PC-3 (cell line): ENCODE data around the gene FAM221B. TPM values are rescaled to one million over a fixed set of nuclear protein-coding genes. Genes with fewer than 3 reads are reported as not detected.

Experiments
- ATAC-seq: fragments of 200-7000 bp; cut with Tn5 transposase; 2 replicates; pipeline ENCODE4 v1.9.1; 2020; ENCODE audit warnings: mild to moderate bottlenecking, moderate library complexity
- BruUV-seq: library from RNA; stranded (reverse); fragments of 400-500 nt; replicated peaks from 2 replicates; lab custom pipeline; 2021; lab: Mats Ljungman, UMichigan
- CTCF ChIA-PET: fragments of 300-600 bp; sonication (Branson Sonifier 250); formaldehyde crosslinking; loops from one replicate; lab custom pipeline; 2022; ENCODE audit warnings: antibody characterized with exemption; lab: Charles Lee
- POLR2A ChIA-PET: fragments of 300-600 bp; sonication (Branson Sonifier 250); formaldehyde crosslinking; loops from one replicate; lab custom pipeline; 2022; ENCODE audit warnings: antibody characterized with exemption; ENCODE audit not compliant: unreplicated experiment; lab: Charles Lee
- DNase-seq: peaks from one replicate; pipeline ENCODE4 v3.0.0-alpha.2; 2015
- H2AFZ ChIP-seq: fragments of 300-600 bp; sonication (generic); 2 replicates; pipeline ENCODE4 v1.6.0; 2016; ENCODE audit warnings: antibody characterized with exemption, low read length
- H3F3A ChIP-seq: fragments of 300-600 bp; sonication (generic); one replicate; pipeline ENCODE4 v1.6.0; 2017; ENCODE audit warnings: antibody characterized with exemption, low read length, control low read depth, mild to moderate bottlenecking; ENCODE audit not compliant: unreplicated experiment
- H3K27ac ChIP-seq: fragments of 300-600 bp; sonication (generic); 2 replicates; pipeline ENCODE4 v1.5.1; 2016; ENCODE audit warnings: mild to moderate bottlenecking, low read length
- H3K27me3 ChIP-seq: fragments of 300-600 bp; sonication (generic); 2 replicates; pipeline ENCODE4 v1.6.1; 2016; ENCODE audit warnings: low read length, mixed read lengths
- H3K36me3 ChIP-seq: fragments of 300-600 bp; sonication (generic); 2 replicates; pipeline ENCODE4 v1.6.1; 2016; ENCODE audit warnings: low read depth, mixed run types, low read length, mixed read lengths
- H3K4me1 ChIP-seq: fragments of 300-600 bp; sonication (generic); 2 replicates; pipeline ENCODE4 v1.5.1; 2016; ENCODE audit warnings: low read length; ENCODE audit not compliant: insufficient read depth
- H3K4me2 ChIP-seq: fragments of 300-600 bp; sonication (generic); 2 replicates; pipeline ENCODE4 v1.6.0; 2016; ENCODE audit warnings: low read length
- H3K4me3 ChIP-seq: fragments of 300-600 bp; sonication (generic); 2 replicates; pipeline ENCODE4 v1.5.1; 2016; ENCODE audit warnings: mild to moderate bottlenecking, low read length, mixed read lengths
- H3K79me2 ChIP-seq: fragments of 300-600 bp; sonication (generic); 2 replicates; pipeline ENCODE4 v1.6.1; 2017; ENCODE audit warnings: low read length, mixed read lengths
- H3K9ac ChIP-seq: fragments of 300-600 bp; sonication (generic); 2 replicates; pipeline ENCODE4 v1.6.0; 2016; ENCODE audit warnings: mild to moderate bottlenecking, low read length
- H3K9me2 ChIP-seq: fragments of 300-600 bp; sonication (generic); replicated peaks from 2 replicates; pipeline ENCODE4 v1.6.1; 2016; ENCODE audit warnings: mixed run types, low read length, mixed read lengths
- H3K9me3 ChIP-seq: fragments of 300-600 bp; sonication (generic); 2 replicates; pipeline ENCODE4 v1.6.1; 2016; ENCODE audit warnings: low read length, mixed read lengths
- H4K20me1 ChIP-seq: fragments of 300-600 bp; sonication (generic); 2 replicates; pipeline ENCODE4 v1.6.1; 2016; ENCODE audit warnings: low read length, mixed read lengths
- EZH2 ChIP-seq: fragments of 300-600 bp; sonication (generic); IDR thresholded peaks from one replicate; pipeline ENCODE4 v1.6.1; 2017; ENCODE audit warnings: antibody characterized with exemption, mild to moderate bottlenecking, low read length; ENCODE audit not compliant: unreplicated experiment
- EZH2phosphoT487 ChIP-seq: fragments of 300-600 bp; sonication (generic); IDR thresholded peaks from 2 replicates; pipeline ENCODE4 v1.6.1; 2018; ENCODE audit warnings: mild to moderate bottlenecking, antibody characterized with exemption, low read length, borderline replicate concordance
- intact Hi-C: fragments of 100-400 bp; cut with micrococcal nuclease; formaldehyde crosslinking; loops from 2 replicates; pipeline ENCODE4 v1.9.0; 2023
- total RNA-seq: library from RNA; depleted of rRNA; stranded (reverse); fragments of >200 nt; gene quantifications from 2 replicates; pipeline ENCODE4 v1.2.3, GENCODE V29; 2014
- TF ChIP-seq, protein P1 (sequence below): fragments of 300-600 bp; sonication (generic); conservative IDR thresholded peaks from 2 replicates; pipeline ENCODE4 v1.5.1; 2017; ENCODE audit warnings: antibody characterized with exemption, low read depth, mild to moderate bottlenecking, low read length

FAM221B gene
- total RNA-seq, 1 experiment from 2014 or later, result not detected

DNA sequence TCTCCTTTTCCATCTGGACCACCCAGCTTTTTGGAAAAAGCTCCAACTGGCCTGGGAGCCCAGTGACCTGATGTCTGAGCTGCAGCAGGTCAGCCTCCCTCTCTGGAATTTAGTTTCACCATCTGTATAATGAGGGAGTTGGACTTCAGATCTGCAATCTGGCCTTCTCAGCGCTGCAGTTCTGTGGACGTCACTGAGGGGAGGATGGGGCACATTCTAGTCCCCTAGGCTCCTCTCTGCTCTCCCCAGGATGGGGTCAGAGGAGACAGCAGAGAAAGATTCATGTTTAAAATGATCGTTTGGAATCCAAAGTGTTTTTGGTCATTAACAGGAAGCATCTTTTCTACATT lies 31.4 kb upstream of the FAM221B start:
- ChIA-PET POLR2A (no interaction called here), CTCF (no interaction called here)
- no peaks in the 10 kb centered on the region for H4K20me1 ChIP-seq
- BruUV-seq, result no TSS peak
- no peak overlapping the region for H3K4me2 ChIP-seq
- no peaks in the 10 kb centered on the region for H3K79me2 ChIP-seq
- H3K27me3 ChIP-seq, result no peaks in the 10 kb centered on the region
- no peaks in the 10 kb centered on the region for H3K9me3 ChIP-seq
- DNase-seq (no peak), ATAC-seq (no peak)
- no peak overlapping the region for H3K27ac ChIP-seq
- no peak overlapping the region for H3K9ac ChIP-seq
- no peaks in the 10 kb centered on the region for H3F3A ChIP-seq
- no peak overlapping the region for H2AFZ ChIP-seq
- no peaks in the 10 kb centered on the region for H3K9me2 ChIP-seq
- no peaks in the 10 kb centered on the region for H3K4me1 ChIP-seq
- TF ChIP-seq, protein P1, sequence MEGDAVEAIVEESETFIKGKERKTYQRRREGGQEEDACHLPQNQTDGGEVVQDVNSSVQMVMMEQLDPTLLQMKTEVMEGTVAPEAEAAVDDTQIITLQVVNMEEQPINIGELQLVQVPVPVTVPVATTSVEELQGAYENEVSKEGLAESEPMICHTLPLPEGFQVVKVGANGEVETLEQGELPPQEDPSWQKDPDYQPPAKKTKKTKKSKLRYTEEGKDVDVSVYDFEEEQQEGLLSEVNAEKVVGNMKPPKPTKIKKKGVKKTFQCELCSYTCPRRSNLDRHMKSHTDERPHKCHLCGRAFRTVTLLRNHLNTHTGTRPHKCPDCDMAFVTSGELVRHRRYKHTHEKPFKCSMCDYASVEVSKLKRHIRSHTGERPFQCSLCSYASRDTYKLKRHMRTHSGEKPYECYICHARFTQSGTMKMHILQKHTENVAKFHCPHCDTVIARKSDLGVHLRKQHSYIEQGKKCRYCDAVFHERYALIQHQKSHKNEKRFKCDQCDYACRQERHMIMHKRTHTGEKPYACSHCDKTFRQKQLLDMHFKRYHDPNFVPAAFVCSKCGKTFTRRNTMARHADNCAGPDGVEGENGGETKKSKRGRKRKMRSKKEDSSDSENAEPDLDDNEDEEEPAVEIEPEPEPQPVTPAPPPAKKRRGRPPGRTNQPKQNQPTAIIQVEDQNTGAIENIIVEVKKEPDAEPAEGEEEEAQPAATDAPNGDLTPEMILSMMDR, result no peak
- TF ChIP-seq EZH2 (no peak), EZH2phosphoT487 (no peak)
- intact Hi-C loops, result no loop called here
- no peak overlapping the region for H3K4me3 ChIP-seq
- no peaks in the 10 kb centered on the region for H3K36me3 ChIP-seq

DNA sequence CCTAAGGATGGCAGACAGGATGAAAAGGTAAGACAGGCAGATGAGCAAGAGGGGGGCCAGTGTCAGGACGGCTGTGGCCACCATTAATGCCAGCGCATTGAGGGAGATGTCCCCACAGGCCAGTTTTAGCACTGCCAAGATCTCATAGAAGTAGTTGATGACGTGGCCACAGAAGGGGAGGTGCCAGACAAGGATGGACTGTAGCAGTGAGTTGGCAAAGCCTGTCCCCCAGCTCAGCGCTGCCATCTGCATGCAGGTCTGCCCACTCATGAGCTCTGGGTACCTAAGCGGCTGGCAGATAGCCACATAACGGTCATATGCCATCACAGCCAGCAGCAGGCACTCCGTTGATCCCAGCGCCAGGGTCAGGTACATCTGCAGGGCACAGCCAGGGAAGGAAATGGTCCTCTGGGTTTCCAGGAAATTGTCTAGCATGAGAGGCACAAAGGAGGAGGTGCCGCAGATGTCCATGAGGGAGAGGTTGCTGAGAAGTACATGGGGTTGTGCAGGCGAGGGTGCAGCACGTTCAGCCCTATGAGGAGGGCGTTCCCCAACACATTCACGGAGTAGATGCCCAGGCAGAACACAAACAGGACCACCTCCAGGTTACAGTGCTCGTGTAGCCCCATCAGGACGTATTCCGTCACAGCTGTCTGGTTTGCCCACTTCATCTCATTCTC lies 30.9 kb upstream of the FAM221B start:
- Histone ChIP-seq H2AFZ (no peak overlapping the region), H3K4me2 (no peak overlapping the region), H3K27me3 (no peaks in the 10 kb centered on the region), H4K20me1 (no peaks in the 10 kb centered on the region), H3K79me2 (no peaks in the 10 kb centered on the region), H3K4me1 (no peaks in the 10 kb centered on the region), H3K36me3 (no peaks in the 10 kb centered on the region), H3K27ac (no peak overlapping the region), H3K4me3 (no peak overlapping the region), H3K9ac (no peak overlapping the region), H3K9me2 (no peaks in the 10 kb centered on the region), H3K9me3 (no peaks in the 10 kb centered on the region), H3F3A (no peaks in the 10 kb centered on the region)
- DNase-seq, result peak; percentile 34
- no TSS peak for BruUV-seq
- ChIA-PET POLR2A (no interaction called here), CTCF (no interaction called here)
- TF ChIP-seq EZH2, result no peak
- TF ChIP-seq, protein P1, result peak; percentile 19; the same call in 1 of the 2 replicates
- peak; percentile 58 for ATAC-seq
- intact Hi-C loops, result no loop called here

DNA sequence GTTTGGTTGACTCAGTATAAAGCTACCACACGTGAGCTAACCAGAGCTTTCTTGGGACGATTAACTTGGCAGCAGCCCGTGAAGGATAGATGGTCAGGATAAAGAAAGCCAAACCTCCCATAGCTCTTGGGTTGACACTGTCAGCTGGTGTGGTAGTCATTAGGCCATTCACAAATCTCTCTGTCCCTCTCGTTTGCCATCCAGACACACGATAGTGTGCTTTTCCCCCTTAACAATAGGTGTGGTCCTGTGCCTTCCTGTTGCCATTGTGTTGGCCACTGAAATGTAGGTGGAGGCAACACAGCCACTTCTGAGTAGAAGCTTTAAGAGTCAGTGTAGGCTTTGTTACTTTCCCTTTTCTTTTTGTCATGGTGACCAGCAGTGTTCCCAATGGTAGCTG lies 29.9 kb upstream of the FAM221B start:
- intact Hi-C loops, result no loop called here
- Histone ChIP-seq H3K27ac (no peak overlapping the region), H3K79me2 (no peaks in the 10 kb centered on the region), H3K4me3 (no peak overlapping the region), H3K4me2 (no peak overlapping the region), H4K20me1 (no peaks in the 10 kb centered on the region), H2AFZ (no peak overlapping the region), H3K9ac (no peak overlapping the region), H3K4me1 (no peaks in the 10 kb centered on the region), H3K27me3 (no peaks in the 10 kb centered on the region), H3F3A (no peaks in the 10 kb centered on the region), H3K36me3 (no peaks in the 10 kb centered on the region), H3K9me2 (no peaks in the 10 kb centered on the region), H3K9me3 (no peaks in the 10 kb centered on the region)
- CTCF ChIA-PET, result interaction anchor here (0.5 kb wide), 1 partner anchor 1897 kb away, joined by 7 read pairs; no protein-coding TSS in a partner anchor
- no peak for TF ChIP-seq EZH2
- TF ChIP-seq, protein P1, result no peak
- TF ChIP-seq EZH2phosphoT487, result no peak
- BruUV-seq, result no TSS peak
- DNase-seq (no peak), ATAC-seq (no peak)
- POLR2A ChIA-PET, result interaction anchor here (0.6 kb wide), 1 partner anchor 39 kb away, joined by 6 read pairs; no protein-coding TSS in a partner anchor
